HL-60/S4 (cell line): ENCODE measurements around the gene TBC1D20.
"Not testable (repeated sequence)": the region's sequence is repeated elsewhere in the genome, so short reads cannot be mapped to it uniquely, and the experiment has no call there.

Source experiments
- in situ Hi-C: fragments of 300-500 bp; cut with MboI; formaldehyde crosslinking; loops from 2 replicates; pipeline ENCODE4 v1.14.3; 2022; ENCODE audit warnings: low sequenced_read_pairs

TBC1D20 gene

GRCh38 chr20:476561-477249 is 14.4 kb upstream of the TBC1D20 start:
- in situ Hi-C loops = loop anchor here (5.0 kb wide), 1 partner anchor 119 kb away; no protein-coding TSS in a partner anchor

GRCh38 chr20:475463-476357 is 13.4 kb upstream of the TBC1D20 start:
- in situ Hi-C loops = loop anchor here (5.0 kb wide), 1 partner anchor 118 kb away; no protein-coding TSS in a partner anchor

GRCh38 chr20:474581-474980 is 12.2 kb upstream of the TBC1D20 start:
- in situ Hi-C loops = no loop called here

GRCh38 chr20:472889-473292 is 10.6 kb upstream of the TBC1D20 start:
- in situ Hi-C loops = no loop called here

GRCh38 chr20:472137-472846 is 10.0 kb upstream of the TBC1D20 start:
- in situ Hi-C loops = no loop called here

DNA sequence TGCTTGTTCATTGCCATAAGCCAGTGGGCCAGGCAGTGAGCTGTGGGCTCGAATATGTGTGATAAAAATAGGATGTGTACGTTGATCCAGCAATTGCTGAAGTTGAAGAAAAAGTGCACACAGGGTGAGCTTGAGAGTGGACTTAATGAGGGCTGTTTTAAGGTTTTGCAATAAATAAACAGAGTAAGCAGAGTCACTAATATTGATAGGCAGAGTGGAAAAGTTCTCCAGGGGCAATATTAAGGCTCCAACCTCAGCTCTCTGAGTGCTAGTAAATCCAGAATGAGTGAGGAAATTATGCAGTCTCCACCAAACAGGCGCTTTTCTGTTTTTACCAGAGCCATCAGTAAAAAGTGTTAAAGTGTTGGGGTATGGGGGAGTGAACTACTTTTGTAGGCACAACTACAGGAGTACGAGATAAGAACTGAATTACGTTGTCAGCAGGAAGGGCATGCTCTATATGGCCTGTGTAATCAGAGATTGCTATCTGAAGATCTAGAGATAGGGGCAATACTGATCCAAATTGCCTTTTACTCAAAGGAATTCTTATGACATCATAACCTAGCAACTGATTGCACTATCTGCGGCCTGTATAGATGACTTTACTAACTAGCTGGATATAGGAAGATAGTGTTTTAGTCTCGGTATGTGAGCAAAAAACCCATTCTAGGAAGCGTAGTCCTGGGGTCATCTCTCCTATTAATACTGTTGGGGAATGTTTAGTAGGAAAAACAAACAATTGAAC is 7.6 kb upstream of the TBC1D20 start:
- in situ Hi-C loops = no loop called here

GRCh38 chr20:467755-468154 is 5.4 kb upstream of the TBC1D20 start:
- in situ Hi-C loops = no loop called here

DNA sequence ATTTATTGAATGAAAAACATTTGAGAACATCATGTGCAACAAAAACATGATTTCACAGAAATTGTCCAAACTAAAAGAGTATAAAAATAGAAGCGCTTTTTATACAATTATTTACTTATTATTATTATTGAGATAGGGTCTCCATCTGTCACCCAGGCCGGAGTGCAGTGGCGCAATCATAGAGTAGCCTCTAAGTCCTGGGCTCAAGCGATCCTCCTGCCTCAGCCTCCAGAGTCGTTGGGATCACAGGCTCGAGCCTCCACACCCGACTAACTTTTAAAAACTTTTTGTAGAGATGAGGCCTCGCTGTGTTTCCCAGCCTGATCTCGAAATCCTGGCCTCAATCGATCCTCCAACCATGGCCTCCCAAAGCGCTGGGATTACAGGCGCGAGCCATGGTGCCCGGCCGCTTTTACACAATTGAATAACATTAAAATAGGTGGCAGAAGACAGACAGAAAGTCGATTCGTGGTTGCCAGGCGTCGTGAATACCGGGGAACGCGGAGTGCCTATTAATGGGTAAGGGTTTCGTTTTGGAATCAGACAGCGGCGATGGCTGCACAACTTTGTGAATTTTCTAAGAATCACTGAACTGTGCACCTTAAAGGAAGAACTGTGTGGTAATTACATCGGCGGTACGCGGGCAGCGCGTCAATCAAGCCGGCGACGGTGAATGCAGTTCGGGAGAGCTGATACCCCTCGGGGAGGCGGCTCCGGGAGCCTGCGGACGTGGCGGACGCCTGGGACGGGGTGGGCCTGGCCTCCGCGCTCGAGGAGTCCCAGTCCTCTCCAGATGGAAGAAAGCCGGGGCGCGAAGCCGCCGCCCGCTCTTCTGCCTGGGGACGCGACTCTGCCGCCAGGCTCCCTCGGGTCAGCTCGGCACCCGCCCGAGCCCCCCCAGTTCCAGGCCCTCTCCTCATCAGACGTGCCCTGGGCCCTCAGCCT is 807 bp downstream of the TBC1D20 start:
- in situ Hi-C loops = no loop called here

DNA sequence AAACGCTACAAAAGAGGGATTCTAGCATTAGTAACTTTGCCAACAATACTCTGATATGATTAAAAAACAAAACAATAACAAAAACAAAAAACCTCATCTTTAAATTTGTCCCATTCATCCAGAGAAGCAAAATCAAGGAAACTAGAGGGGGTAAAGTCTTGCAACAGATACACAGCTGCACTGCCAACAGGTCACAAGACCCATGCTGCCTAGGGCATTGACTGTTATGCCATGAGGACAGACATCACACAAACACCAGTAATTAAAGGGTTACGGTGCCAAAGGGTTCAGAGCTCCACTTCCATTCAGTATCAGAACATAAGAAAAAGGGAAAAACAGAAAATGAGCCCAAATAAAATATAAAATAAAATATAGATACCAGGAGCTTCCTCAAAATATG is 1.6 kb downstream of the TBC1D20 start:
- in situ Hi-C loops = no loop called here

- in situ Hi-C loops = no loop called here
Observed at GRCh38 chr20:460180-460579, 2.2 kb downstream of the TBC1D20 start.

DNA sequence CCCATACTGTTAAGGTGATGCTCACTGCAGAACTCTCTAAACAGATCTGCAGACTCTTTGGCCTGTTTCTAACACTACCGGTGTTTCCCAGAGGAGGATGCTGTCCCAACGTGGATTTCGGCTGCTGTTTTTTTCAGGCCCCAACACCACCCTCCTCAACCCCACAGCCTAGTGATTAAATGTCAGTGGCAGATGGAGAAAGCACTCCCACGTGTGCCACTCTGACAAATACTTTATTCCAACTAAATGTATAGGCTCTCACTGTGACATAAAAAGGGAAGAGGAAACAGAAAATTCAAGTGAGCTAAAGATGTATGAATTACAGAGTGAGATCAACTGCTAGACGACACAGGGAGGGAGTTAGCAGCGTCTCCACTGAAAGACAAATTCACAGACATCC is 3.6 kb downstream of the TBC1D20 start:
- in situ Hi-C loops = no loop called here

GRCh38 chr20:454951-455350 is 7.4 kb downstream of the TBC1D20 start:
- in situ Hi-C loops = no loop called here

GRCh38 chr20:452021-452420 is 10.3 kb downstream of the TBC1D20 start:
- in situ Hi-C loops = not testable (repeated sequence)

- in situ Hi-C loops = no loop called here
Observed at GRCh38 chr20:445514-446336, 16.6 kb downstream of the TBC1D20 start.

DNA sequence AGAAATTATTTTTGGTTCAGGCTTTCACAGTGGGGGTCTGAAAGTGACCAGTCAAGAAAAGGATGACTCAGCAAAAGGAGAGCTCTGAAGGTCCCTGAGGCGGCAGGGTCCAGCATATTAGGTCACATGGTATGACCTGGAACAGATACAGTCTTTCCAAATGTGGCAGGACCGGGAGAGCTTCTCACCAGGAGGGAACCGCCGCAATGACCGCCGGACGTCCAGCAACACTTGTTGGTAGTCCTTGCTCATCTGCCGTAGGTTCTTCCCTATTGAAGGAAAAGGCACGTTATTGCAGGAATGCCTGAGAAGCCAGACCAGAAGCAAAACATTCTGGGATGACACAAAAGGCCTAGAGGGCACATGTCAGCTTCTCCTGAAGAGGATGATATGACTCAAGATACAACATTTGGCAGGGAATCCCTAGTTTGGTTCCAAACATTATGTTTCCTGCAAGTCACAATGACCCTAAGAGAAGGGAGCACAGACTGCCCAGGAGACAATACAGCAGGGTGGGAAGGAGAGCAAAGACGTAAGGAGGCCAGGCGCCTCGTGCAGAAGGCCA is 17.4 kb downstream of the TBC1D20 start:
- in situ Hi-C loops = no loop called here

DNA sequence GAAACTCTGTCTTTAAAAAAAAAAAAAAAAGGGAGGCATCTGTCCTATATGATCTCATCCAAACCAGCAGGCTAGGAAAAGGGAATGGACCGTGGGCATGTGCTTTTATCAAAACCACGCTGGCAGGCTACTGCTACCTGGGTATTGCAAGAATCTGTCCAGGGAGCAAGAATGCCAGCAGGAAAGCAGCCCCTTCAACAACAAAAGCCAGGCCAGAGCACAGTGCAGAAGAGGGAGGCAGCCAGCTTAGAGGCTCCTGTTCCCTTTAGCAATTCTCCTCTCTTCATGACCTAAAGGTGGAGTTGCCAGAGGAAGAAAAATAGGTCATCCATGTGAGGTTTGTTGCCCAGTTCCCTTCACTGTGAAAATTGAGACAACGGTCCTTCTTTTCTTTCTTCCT is 18.2 kb downstream of the TBC1D20 start:
- in situ Hi-C loops = no loop called here

GRCh38 chr20:443223-443775 is 19.0 kb downstream of the TBC1D20 start:
- in situ Hi-C loops = no loop called here

DNA sequence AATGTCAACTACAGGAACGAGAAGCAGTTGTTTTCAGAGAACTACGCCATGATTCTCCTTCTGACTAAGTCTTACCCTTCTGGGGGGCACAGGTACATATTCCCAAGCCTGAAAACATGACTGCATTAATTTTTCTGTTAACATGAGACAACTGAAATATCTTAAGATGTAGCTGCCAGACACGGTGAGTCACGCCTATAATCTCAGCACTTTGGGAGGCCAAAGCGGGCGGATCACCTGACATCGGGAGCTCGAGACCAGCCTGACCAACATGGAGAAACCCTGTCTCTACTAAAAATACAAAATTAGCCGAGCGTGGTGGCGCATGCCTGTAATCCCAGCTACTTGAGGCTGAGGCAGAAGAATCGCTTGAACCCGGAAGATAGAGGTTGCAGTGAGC is 21.7 kb downstream of the TBC1D20 start:
- in situ Hi-C loops = no loop called here
